Spleen (tissue), 11 donors: ENCODE measurements around the gene FERMT1. TPM values are rescaled to one million over a fixed set of nuclear protein-coding genes. Genes with fewer than 3 reads are reported as not detected.
A peak's percentile ranks its signal among the peaks of the same experiment; 100 is the strongest.

Experiments used
- DNase-seq: peaks from one replicate; pipeline ENCODE4 v3.0.0-alpha.2; 2020
- H3K27ac ChIP-seq, 8 donors: fragments of 200-600 bp; sonication (generic) in 7 of 8; 1 replicate in 4 of 8; 2 replicates in 4 of 8; pipeline versions ENCODE4 v1.5.0 to v1.8.0; 2016 to 2021; ENCODE audit warnings: inconsistent platforms in 4 of 8, mild to moderate bottlenecking in 4 of 8, moderate library complexity in 1 of 8
- H3K27me3 ChIP-seq, 7 donors: fragments of 200-600 bp; sonication (generic) in 6 of 7; replicated peaks in 1 of 7; 1 replicate in 4 of 7; 2 replicates in 3 of 7; pipeline versions ENCODE4 v1.5.0 to v1.8.0; 2016 to 2021; ENCODE audit warnings: inconsistent platforms in 3 of 7, mild to moderate bottlenecking in 1 of 7
- H3K36me3 ChIP-seq, 6 donors: fragments of 200-600 bp; sonication (generic) in 5 of 6; 1 replicate in 4 of 6; 2 replicates in 2 of 6; pipeline versions ENCODE4 v1.5.0 to v1.8.0; 2016 to 2021; ENCODE audit warnings: inconsistent platforms in 2 of 6
- H3K4me1 ChIP-seq, 6 donors: fragments of 200-600 bp; sonication (generic) in 5 of 6; 1 replicate in 3 of 6; 2 replicates in 3 of 6; pipeline versions ENCODE4 v1.5.0 to v1.8.0; 2016 to 2021; ENCODE audit warnings: inconsistent platforms in 3 of 6
- H3K4me3 ChIP-seq, 8 donors: fragments of 200-600 bp; sonication (generic) in 7 of 8; 1 replicate in 4 of 8; 2 replicates in 4 of 8; pipeline versions ENCODE4 v1.5.0 to v1.8.0; 2016 to 2021; ENCODE audit warnings: inconsistent platforms in 4 of 8, mild to moderate bottlenecking in 4 of 8, moderate library complexity in 2 of 8
- H3K9me3 ChIP-seq, 8 donors: fragments of 200-600 bp; sonication (generic) in 7 of 8; 1 replicate in 4 of 8; 2 replicates in 4 of 8; pipeline versions ENCODE4 v1.5.0 to v1.8.0; 2016 to 2021; ENCODE audit warnings: inconsistent platforms in 4 of 8
- POLR2A ChIP-seq, 3 donors: fragments of 450-650 bp; IDR thresholded peaks; one replicate each; pipeline ENCODE4 v1.5.1; 2017; ENCODE audit warnings: antibody characterized with exemption in 3 of 3, mild to moderate bottlenecking in 1 of 3
- POLR2AphosphoS5 ChIP-seq, 3 donors: sonication (generic); formaldehyde crosslinking; IDR thresholded peaks; one replicate each; pipeline ENCODE4 v1.5.1; 2017; ENCODE audit warnings: antibody characterized with exemption in 3 of 3
- WGBS, 5 donors: extraction: QIAGEN DNeasy Blood & Tissue Kit in 3 of 5; methylation state at CpG; one replicate each; pipeline versions ENCODE4 v1.1.5 to v1.1.7; 2013 to 2018; 5-methylcytosine and 5-hydroxymethylcytosine counted together
- intact Hi-C: fragments of 100-400 bp; cut with DNase I; formaldehyde crosslinking; loops from one replicate; pipeline ENCODE4 v1.15.0; 2023; ENCODE audit warnings: low total_unique reads
- polyA plus RNA-seq, 3 donors: library from polyadenylated mRNA; stranded (reverse); fragments of 200-250 nt; gene quantifications; one replicate each; pipeline ENCODE4 v1.2.1, GENCODE V29; 2013
- total RNA-seq, 7 donors: library from RNA; depleted of rRNA in 3 of 7; stranded (reverse); fragments of >200 nt in 3 of 7; fragmentation: NEBNext Ultra II Directional in 4 of 7; extraction: Animal tissue kit (Norgen Biotek cat#: 25700) in 4 of 7; gene quantifications; one replicate each; pipeline versions ENCODE4 v1.1.0 to v1.2.1, GENCODE V29; 2016 to 2021
- TF ChIP-seq, protein P1 (sequence below), 11 experiments: fragments of 200-600 bp in 7 of 11; fragments of 450-650 bp in 4 of 11; sonication (generic) in 4 of 11; IDR thresholded peaks in 8 of 11; conservative IDR thresholded peaks in 3 of 11; 1 replicate in 7 of 11; 2 replicates in 4 of 11; pipeline versions ENCODE4 v1.4.0 to v1.8.0; 2016 to 2021; ENCODE audit warnings: antibody characterized with exemption in 11 of 11, inconsistent platforms in 4 of 11, mild to moderate bottlenecking in 1 of 11
- donor health status: healthy with polysubstance abuse.
- donor health status: DM: no; HTN: no; CAD: no; lungs with moderate emphysema.
- donor health status: DM: no; HTN: no; CAD: no.
- donor health status: Bipolar disorder and iron deficiency.
- donor health status: healthy.
- donor health status: DM: no; HTN: no; CAD: no.
- donor health status: DM: yes; HTN: yes; CAD: no.

Gene FERMT1
- total and polyA plus RNA-seq, 10 donors: 0.06 to 1.3 (median 0.33) TPM

- TF ChIP-seq POLR2A (IDR thresholded peaks at IDR 0.05) (no peak), POLR2AphosphoS5 (IDR thresholded peaks at IDR 0.05) (no peak)
- TF ChIP-seq, protein P1, sequence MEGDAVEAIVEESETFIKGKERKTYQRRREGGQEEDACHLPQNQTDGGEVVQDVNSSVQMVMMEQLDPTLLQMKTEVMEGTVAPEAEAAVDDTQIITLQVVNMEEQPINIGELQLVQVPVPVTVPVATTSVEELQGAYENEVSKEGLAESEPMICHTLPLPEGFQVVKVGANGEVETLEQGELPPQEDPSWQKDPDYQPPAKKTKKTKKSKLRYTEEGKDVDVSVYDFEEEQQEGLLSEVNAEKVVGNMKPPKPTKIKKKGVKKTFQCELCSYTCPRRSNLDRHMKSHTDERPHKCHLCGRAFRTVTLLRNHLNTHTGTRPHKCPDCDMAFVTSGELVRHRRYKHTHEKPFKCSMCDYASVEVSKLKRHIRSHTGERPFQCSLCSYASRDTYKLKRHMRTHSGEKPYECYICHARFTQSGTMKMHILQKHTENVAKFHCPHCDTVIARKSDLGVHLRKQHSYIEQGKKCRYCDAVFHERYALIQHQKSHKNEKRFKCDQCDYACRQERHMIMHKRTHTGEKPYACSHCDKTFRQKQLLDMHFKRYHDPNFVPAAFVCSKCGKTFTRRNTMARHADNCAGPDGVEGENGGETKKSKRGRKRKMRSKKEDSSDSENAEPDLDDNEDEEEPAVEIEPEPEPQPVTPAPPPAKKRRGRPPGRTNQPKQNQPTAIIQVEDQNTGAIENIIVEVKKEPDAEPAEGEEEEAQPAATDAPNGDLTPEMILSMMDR (IDR thresholded peaks at IDR 0.05 in 8 of 11, conservative IDR thresholded peaks at IDR 0.05 in 3 of 11): no peak
- Histone ChIP-seq H3K4me1 (no peaks in the 10 kb centered on the region), H3K27ac (no peak overlapping the region), H3K36me3 (no peaks in the 10 kb centered on the region), H3K9me3 (no peaks in the 10 kb centered on the region), H3K27me3 (no peaks in the 10 kb centered on the region), H3K4me3 (no peak overlapping the region)
- 77 to 88% (median 86%) methylated on average over 8 of the region's 8 CpGs for WGBS, 5 donors
- no peak for DNase-seq
- intact Hi-C loops: loop anchor here (5.0 kb wide), 1 partner anchor 548 kb away; no protein-coding TSS in a partner anchor
Observed at GRCh38 chr20:6075428-6076219, 47.2 kb downstream of the FERMT1 start.

GRCh38 chr20:6074784-6075183, 48.0 kb downstream of the FERMT1 start:
- Histone ChIP-seq H3K9me3 (no peaks in the 10 kb centered on the region), H3K36me3 (no peaks in the 10 kb centered on the region), H3K4me1 (no peaks in the 10 kb centered on the region), H3K4me3 (no peak overlapping the region), H3K27ac (no peak overlapping the region), H3K27me3 (no peaks in the 10 kb centered on the region)
- no peak for DNase-seq
- TF ChIP-seq POLR2AphosphoS5 (IDR thresholded peaks at IDR 0.05) (no peak), POLR2A (IDR thresholded peaks at IDR 0.05) (no peak)
- TF ChIP-seq, protein P1 (IDR thresholded peaks at IDR 0.05 in 8 of 11, conservative IDR thresholded peaks at IDR 0.05 in 3 of 11): no peak
- intact Hi-C loops: loop anchor here (5.0 kb wide), 1 partner anchor 547 kb away; no protein-coding TSS in a partner anchor
- 68 to 97% (median 83%) methylated on average over 2 of the region's 2 CpGs for WGBS, 5 donors

- intact Hi-C loops: no loop called here
- WGBS, 5 donors: 60 to 82% (median 71%) methylated on average over 2 of the region's 2 CpGs
- H3K36me3 ChIP-seq: no peaks in the 10 kb centered on the region
Observed at GRCh38 chr20:6074145-6074561, 48.7 kb downstream of the FERMT1 start.

More at GRCh38 chr20:6074145-6074561, 48.7 kb downstream of the FERMT1 start:
- H3K4me3 ChIP-seq: no peak overlapping the region
- DNase-seq: no peak
- H3K4me1 ChIP-seq: no peaks in the 10 kb centered on the region
- no peaks in the 10 kb centered on the region for H3K27me3 ChIP-seq
- no peak for TF ChIP-seq POLR2A (IDR thresholded peaks at IDR 0.05)
- TF ChIP-seq, protein P1 (IDR thresholded peaks at IDR 0.05 in 8 of 11, conservative IDR thresholded peaks at IDR 0.05 in 3 of 11): peak in 3 of 11 experiments; percentile 31 to 42 (median 34)
- H3K27ac ChIP-seq: no peak overlapping the region
- H3K9me3 ChIP-seq: no peaks in the 10 kb centered on the region
